Measurements from ENCODE around the gene AP3D1.
"Not testable (repeated sequence)": the region's sequence is repeated elsewhere in the genome, so short reads cannot be mapped to it uniquely, and the experiment has no call there.

The AP3D1 gene

DNA sequence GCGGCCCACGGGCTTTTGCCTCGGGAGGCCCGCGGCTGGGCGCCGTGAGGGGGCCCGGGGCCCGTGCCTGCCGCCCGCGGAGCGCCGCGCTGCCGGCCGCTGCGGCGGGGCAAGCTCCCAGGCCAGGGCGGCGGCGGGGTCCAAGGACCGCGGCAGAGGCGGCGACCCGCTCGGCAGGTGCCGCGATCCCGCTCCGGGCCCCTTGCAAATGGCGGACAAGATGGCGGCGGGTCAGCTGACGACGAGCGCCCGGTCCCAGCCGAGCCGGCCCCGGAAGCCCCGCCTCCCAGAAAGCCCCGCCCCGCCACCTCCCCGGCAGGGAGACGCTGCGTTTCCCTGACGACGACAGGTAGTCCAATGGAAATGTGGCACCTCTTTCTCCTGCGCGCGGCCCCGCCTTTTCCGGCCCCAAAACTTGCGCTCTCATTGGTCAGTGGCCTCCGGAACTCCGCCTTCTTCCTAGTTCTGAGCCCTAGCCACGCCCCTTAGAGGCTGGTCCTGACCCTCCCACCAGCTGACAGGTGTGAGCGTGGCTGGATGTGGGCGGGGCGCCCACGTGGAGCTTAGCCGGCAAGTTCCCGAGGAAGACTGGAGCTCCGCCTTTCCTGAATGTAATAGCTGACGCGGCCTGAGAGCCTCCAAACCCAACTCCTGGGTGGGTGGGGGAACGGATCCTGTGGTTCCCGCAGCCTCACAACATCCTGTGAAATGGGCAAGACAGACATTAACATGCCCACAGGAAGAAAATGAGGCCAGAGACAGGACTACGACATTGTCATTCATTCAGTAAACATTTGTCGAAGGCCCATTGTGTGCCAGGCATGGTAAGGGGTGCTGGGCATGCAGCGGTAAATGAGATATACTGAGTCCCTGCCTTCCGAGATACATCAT, at the start of gene AP3D1:
Gene AP3D1, minus strand, starts transcription at position 228 of the 891 bp plus-strand sequence. CDS start 232 bp downstream, outside the sequence.
- peak; percentile 95 for DNase-seq (ENCODE audit: low spot score)

DNA sequence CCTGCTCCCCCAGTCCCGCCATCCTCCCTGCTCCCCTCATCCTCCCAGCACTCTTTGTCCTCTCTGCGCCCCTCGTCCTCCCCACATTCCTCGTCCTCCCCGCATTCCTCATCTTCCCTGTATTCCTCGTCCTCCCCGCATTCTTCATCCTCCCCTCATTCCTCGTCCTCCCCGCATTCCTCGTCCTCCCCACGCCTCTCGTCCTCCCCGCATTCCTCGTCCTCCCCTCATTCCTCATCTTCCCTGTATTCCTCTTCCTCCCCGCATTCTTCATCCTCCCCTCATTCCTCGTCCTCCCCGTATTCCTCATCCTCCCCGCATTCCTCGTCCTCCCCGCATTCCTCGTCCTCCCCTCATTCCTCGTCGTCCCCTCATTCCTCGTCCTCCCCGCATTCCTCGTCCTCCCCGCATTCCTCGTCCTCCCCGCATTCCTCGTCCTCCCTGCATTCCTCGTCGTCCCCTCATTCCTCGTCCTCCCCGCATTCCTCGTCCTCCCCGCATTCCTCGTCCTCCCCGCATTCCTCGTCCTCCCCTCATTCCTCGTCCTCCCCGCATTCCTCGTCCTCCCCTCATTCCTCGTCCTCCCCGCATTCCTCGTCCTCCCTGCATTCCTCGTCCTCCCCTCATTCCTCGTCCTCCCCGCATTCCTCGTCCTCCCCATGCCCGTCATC, 49.4 kb upstream of the AP3D1 start:
- DNase-seq (ENCODE audit: low spot score), result not testable (repeated sequence)

DNA sequence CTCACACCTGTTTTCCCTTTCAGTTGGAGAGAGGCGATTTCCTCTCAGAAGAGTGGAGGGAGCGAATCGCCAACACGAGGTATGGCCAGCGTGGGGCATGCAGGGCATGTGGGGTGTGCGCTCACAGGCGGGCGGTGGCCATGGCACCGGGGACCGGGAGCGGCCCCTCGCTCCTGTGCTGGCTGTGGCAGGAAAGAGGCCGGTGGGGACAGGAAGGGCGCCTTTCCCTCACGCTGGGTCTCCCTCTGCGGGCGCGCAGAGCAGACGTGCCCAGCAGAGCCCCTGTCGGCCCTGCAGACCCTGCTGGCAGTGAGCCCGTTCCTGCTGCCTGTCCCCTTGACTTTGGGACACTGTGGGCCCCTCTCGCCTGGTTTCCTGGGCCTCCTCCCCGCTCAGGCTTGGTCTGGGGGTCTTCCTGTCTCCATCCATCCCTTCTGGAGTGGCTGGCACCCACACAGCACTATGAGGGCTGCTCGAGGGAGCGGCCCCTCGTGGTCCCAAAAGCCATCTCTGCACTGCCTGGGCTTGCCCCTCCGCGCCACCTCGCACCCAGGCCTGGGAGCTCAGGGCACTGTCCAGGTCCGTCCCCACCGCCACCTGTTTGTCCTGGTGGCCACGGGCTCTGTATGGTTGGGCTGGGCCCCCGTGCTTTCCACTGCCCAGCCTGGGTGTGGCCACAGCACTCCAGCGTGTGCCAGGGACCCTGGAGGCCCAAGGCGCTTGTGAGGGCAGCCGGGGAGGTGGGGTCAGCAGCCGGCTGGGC, 48.7 kb upstream of the AP3D1 start:
- no peak for DNase-seq (ENCODE audit: low spot score)

DNA sequence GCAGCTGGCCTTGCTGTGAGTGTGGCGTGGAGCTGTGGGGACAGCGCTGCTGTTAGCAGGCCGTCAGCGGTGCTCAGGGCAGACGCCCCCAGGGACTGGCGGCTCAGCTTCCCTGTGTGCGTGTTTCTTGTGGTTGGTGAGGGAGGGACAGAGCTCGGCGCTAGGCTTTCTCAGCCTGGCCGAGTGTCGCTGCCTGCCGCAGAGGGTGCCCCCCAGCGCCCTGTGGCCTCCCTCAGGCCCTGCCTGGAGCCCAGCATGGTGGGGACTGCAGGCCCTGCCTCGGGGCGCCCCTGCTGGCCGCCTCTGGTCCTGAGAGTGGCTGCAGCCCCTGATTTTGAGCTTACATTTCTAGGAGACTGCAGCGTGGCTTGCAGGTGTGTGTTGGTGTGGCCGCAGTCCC, 47.8 kb upstream of the AP3D1 start:
- no peak for DNase-seq (ENCODE audit: low spot score)

DNA sequence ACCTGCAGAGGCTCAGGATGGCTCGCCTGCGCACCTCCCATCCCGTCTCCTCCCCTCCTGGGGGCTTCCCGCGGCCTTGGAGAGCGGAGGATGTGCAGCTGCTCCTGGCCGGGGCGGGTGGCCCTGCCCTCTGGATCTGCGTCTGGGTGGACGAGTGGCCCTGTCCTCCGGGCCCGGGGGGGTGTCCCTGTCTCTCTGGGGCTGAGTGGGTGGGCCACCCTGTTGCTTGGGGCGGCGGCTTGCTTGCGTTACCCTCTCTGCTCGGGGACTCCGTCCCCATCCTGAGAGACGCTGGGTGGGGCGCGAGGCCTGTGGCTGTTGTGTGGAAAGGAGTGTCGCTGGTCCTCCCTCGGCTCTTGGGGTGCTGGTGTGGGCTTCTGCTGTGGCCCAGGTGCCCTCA, 47.0 kb upstream of the AP3D1 start:
- no peak for DNase-seq (ENCODE audit: low spot score)

DNA sequence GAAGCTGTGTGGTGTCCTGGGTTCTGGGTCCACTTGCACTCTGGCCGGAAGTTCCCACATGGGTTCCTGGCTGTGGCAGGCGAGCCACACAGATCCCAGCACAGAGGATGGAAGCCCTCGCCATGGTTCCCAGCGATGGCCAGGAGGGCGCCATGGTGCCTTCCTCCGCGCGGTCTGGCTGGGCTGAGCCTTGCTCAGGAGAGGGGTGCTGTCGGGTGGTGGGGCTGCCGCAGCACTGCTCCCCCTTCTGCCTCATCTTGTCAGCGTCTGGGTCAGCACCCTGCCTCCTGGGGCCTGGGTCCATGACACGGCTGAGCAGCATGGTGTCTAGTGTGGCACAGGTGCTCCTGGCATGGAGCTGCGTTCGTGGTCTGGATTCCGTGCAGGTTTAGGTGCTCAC, 45.9 kb upstream of the AP3D1 start:
- DNase-seq (ENCODE audit: low spot score), result no peak

DNA sequence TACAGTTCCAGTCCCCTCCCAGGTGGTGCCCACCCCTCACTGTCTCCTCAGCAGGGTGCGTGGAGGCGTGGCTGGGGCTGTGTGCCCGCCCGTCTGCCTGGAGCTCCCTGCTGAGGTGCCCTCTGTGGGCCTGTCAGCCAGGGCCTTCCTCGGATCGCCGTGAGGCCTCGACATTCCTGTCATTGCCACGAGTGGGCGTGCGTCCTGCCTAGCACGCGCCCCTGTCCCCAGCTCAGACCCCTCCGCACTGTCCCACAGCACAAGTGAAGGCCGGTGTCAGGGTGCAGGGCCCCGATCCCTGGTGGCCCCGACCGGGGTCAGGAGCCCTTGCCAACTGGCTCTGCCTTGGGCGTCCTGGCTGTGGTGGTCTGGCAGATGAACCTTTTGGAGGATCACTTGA, 44.5 kb upstream of the AP3D1 start:
- DNase-seq (ENCODE audit: low spot score), result no peak

DNA sequence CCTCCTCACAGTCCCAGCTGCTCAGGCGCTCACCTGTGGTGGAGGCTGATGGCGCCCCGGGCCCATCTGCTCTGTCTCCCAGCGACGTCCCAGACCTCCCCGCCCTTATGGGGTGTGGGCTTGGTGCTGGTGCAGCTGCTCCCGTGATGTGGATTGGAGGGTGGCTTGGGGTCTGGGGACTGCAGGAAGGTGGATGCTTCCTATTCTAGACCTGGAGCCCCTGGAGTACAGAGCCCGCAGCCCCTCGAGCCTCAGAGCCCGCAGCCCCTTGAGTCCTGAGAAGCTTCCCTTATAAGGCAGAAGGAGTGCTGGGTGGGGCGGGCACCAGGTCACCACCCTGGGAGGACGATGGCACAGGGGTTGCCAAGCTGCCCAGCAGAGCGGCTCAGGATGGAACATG, 44.0 kb upstream of the AP3D1 start:
- no peak for DNase-seq (ENCODE audit: low spot score)

DNA sequence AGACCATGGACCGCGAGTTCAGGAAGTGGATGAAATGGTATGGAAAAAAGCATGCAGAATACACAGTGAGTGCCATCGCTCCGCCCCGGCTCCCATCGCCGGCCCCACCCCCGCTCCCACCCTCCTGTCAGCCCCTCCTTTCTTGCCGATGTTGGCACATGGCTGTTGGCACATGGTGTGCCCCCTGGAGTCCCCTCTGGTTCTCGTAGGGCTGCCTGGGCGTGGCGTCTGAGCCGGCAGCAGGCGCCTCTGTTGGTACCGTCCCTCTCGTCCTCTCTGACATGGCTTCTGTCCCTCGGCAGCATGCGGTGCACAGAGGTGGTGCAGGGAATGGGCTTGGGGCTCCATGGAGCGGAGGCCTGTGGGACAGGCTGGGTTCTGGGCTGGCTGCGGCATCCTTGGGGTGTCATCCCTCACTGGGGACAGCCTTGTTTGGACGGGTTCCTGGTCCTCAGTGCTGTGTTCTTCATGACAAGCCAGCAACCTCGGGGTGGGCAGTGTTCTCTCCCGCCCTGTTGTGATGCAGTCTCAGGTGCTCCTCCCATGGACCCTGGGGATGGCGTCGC, 43.2 kb upstream of the AP3D1 start:
- DNase-seq (ENCODE audit: low spot score), result no peak

DNA sequence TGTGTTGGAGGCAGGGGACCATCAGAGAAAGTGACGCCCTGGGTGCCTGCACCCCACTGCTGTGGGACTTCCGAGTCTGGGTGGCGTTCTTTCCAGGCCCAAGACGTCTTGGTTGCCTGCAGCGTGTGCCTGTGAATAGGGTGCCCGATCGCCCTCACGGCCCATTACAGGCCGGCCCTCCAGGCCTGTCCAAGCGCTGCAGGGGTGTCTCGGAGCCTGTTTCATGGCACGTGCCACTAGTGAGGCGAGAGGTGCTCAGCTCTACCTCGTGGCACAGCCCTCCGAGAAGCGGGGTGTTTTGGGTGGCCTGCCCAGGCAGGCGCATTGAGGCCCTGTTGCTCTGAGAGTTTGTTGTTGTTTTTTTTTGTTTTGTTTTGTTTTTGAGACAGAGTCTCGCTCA, 42.4 kb upstream of the AP3D1 start:
- DNase-seq (ENCODE audit: low spot score), result no peak

DNA sequence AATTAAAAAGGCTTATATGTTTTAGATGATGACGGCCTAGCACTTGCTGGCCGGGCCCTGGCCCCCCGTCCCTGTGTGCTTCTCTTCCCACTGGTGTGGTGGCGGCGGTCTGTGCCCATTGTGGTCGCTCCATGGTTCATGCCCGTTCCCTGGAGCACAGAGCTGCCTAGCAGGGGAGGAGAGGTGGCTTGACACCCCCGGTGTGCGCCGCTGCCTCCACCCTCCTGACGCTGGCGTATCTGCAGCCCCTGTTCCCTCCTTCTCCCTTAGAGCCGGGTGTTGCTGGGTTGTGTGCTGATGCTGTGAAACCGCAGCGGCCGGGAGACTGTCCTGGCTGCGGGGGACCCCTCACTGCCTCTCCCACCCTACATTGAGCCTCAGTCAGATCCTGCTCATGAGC, 41.5 kb upstream of the AP3D1 start:
- no peak for DNase-seq (ENCODE audit: low spot score)

DNA sequence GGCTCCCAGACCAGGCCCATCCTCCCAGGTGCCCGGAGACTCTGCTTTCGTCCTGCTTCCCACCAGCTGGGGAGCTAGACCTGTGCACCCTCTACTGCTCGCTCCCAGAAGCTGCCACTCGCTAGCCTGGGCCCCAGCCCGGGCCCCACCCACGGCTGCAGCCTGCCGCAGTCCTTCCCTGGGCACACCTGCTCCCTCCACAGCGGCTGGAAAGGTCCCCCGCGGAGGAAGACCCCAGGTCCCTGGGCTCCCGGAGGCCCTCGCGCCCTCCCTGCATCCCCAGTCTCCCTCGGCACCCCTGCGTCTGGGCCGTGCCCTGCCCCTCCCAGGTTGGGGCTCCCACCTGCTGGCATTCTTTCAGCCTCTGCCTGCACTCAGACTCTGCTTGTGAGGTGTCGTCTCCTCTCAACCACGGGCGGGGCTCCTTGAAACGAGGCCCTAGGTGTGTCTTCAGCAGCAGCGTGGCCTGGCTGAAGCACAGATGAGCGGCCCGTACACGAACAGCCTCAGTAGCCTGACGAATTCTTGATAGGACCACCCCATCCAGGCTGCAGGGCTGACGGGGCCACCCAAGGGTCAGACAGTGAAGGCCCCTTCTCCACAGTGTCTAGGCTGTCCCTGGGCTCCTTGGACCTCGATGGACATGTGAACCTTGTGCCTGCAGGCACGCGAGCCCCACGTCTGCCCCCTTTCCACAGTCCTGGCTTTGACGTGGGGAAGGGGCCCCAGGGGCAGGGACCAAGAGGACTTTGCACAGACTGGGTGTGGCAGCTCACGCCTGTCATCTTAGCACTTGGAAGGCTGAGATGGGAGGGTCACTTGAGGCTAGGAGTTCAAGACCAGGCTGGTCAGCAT, 40.3 kb upstream of the AP3D1 start:
- no peak for DNase-seq (ENCODE audit: low spot score)

DNA sequence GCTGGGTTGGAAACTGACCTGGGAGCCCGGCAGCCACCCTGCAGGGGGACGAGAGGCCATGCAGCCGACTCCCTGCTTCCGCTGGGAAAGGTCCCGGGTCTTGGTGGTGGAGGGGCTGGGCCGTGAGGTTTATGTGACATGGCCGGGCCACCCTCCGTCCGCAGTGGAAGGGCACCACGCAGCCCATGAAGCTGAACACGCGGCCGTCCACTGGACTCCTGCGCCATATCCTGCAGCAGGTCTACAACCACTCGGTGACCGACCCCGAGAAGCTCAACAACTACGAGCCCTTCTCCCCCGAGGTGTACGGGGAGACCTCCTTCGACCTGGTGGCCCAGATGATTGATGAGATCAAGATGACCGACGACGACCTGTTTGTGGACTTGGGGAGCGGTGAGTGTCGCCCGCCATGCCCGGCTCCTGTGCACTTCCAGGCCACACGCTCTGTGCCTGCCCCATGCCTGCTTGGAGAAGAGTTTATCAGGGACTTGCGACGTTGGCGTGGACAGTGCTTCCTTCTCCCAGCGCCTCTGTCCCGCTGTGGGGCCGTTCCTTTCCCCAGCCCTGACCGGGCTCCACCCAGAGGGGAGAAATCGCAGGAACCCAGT, 39.6 kb upstream of the AP3D1 start:
- DNase-seq (ENCODE audit: low spot score), result no peak

DNA sequence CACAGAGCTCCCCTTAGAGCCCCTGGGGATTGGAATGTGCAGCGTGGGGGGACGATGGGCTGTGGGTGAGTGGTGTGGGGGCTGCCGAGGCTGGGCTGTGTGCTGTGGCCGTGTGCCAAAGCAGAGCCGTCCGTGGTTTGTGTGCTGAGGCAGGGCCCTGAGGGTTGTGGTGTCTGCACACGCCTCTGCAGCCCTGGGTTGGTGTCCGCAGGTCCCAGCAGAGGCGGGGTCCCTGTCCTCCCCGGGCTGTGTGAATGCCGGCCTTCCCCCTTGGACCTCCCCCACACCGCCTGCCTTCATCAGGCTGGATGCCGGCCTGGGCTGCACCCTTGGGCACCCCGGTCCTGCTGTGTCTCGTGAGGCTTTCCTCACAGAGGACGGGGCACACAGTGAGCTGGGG, 38.5 kb upstream of the AP3D1 start:
- no peak for DNase-seq (ENCODE audit: low spot score)

DNA sequence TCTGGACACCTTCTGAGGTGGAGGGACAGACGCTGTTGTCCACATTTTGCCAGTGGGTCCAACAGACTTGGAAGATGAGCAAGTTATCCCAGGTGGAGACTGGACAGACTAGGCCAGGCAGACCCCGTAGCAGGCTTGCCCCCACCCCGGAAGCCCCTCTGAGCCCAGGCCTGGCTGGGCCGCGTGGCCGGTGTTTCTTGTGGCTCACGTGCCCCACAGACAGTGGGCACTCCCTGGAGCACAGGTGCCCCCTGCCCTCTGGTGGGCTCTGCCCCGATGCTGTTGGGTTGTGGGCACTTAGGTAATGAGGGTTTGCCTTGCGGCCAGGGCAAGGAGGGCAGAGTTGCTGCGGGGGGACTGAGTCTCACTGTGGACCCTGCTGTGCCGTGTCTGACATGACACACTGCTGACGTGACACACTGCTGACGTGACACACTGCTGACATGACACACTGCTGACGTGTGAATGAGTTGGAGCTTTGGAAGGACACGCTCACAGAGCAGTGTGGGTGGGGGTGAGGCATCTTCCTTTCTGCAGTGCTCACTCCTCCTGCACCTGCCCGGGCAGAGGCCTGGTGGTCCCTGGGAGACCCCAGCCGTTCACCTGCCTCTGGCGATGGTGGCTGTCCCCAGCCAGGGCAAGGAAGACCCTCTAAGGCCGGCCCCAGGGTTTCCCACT, 37.5 kb upstream of the AP3D1 start:
- DNase-seq (ENCODE audit: low spot score), result no peak

DNA sequence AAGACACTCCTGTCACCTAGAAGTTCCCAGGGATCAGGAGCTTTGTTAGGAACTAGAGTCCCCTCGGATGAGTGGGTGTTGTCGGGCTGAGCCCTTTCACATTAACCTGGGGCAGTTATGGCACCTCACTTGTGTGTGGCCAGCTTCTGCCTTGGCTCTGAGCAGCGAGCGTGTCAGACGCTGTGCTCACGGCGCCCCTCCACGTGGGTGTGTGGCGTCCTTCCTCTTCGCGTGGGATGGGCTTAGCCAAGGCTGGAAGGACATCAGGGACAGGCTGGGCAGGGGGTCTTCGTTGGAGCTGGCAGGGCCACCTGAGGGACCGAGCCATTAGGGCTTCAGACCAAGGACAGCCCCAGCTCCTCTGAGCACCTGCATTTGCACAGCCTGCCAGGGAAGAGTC, 35.8 kb upstream of the AP3D1 start:
- no peak for DNase-seq (ENCODE audit: low spot score)

DNA sequence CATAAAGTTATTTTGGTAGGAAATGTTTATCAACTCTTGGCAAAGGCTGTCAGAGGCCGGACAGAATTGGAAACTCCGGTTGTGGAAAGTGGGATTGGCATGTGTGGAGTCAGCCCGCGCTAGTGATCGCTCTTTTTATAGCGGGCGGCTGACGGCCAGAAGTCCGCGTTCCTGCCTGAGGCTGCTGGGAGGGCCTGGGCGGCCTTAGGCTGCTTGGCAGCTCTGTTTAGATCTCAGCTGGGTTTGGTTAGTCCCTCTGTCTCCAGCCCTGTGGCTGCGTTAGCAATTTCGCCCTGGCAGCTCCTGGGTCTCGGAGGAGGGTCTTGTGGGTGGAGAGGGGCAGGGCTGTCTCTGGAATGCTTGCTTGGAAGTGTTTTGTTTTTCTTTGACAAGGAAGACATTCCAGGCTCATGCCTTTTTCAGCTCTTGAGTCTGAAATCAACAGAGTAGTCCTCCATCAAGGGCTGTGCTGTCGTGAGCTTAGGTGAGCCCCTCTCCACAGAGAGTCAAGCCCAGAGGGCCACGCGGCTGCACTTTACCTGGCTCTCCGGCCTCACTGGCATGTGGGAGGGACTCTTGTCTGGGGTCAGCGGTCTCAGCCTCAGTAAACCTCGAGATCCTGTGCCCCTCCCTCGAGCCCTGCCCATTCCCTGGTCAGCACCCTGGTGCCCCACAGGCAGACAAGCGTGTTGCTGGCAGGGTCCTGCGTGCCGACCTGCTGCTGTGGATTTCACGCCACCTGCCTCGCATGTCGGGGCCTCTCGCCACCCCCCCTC, 34.9 kb upstream of the AP3D1 start:
- DNase-seq (ENCODE audit: low spot score), result no peak

DNA sequence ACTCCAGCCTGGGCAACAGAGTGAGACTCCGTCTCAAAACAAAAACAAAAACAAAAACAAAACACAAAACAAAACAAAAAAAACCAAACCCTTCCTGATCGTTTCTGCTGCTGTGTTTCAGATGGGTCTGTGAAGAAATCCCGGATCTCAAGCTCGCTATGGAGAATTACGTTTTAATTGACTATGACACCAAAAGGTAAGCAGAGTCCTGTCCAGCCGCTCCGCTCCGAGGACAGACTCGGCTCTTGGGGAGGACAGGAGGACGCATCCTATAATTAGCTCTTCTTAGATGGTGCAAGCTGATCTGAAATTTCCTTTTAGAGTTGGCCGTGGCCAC, 34.3 kb upstream of the AP3D1 start:
- DNase-seq (ENCODE audit: low spot score), result no peak

DNA sequence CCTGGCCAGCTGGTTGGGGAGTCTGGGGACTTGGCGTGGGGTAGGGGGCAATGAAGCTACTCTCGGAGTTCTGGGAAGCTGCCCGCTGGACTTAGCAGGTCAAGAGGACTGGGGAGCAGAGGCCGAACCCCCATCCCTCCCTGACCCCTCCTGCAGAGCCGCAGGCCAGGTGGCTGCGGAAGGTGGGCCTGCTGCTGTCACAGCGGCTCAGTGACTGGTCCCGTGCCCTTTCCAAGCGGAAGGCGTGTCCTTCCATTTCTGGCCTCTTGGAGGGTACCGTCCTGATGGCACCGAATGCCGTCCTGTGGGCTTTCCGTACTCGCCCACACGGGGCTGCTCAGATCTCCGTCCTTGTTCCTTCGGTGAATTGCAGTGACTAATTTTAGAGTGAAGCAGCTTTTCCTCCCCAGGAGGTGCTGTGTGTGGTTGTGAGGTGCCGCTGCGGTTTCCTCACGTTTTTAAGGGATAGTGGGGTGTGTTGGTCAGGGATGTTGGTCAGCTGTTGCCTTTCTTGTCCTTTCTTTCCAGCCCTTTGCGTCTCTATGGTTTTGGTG, 33.1 kb upstream of the AP3D1 start:
- DNase-seq (ENCODE audit: low spot score), result no peak

DNA sequence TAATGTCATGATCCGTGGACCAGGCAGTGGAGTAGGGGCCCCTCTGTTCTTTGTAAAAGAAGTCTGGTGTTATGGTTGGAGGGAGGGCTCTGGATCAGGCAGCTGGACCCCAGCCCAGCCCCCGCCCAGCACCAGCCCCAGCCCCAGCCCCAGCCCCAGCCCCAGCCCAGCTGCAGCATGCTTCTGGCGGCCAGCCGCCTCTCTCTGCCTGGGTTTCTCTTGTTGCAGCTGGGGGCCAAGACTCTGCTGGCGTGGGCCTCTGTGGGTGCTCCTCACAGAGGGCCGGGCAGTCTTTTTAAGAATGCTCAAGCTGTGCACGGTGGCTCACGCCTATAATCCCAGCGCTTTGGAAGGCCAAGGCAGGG, 30.2 kb upstream of the AP3D1 start:
- DNase-seq (ENCODE audit: low spot score), result no peak

All from SW480 (cell line).